K562 (cell line): ENCODE measurements around the gene MATK. TPM values are rescaled to one million over a fixed set of nuclear protein-coding genes. Genes with fewer than 3 reads are reported as not detected.
A peak's percentile ranks its signal among the peaks of the same experiment; 100 is the strongest.

Experiments
- ATAC-seq: fragments of 200-7000 bp; cut with Tn5 transposase; 3 replicates; pipeline ENCODE4 v1.9.1; 2020; ENCODE audit warnings: moderate library complexity
- BruUV-seq: library from RNA; stranded (reverse); fragments of 400-500 nt; replicated peaks from 2 replicates; lab custom pipeline; 2021; lab: Mats Ljungman, UMichigan
- CTCF ChIA-PET: fragments of 300-600 bp; formaldehyde crosslinking; extraction: SDS; loops from one replicate; lab custom pipeline; 2021; ENCODE audit warnings: low intra/inter-chr PET ratio; lab: Yijun Ruan, JAX
- POLR2A ChIA-PET: fragments of 300-600, 350-650 bp; sonication (Branson Sonifier 250); formaldehyde crosslinking; extraction: SDS; loops from one replicate; lab custom pipeline; 2021; ENCODE audit warnings: antibody characterized with exemption, inconsistent platforms; lab: Yijun Ruan, JAX
- DNase-seq, 4 experiments: peaks; one replicate each; pipeline versions ENCODE4 v3.0.0 to v3.0.0-alpha.2; 2011 to 2018; ENCODE audit warnings: low spot score in 3 of 4, mixed read lengths in 3 of 4; ENCODE audit errors: extremely low read depth in 1 of 4
- FAIRE-seq: peaks from 2 replicates; lab custom pipeline; 2011; peaks lifted over from hg19 to GRCh38; lab: Jason Lieb, UNC
- H2AFZ ChIP-seq: 2 replicates; pipeline ENCODE4 v1.6.0; 2011; ENCODE audit warnings: low read depth, low read length, control low read depth, inconsistent platforms
- H3K27ac ChIP-seq: fragments of 200-600 bp; 3 replicates; pipeline ENCODE4 v1.8.0; 2011; ENCODE audit warnings: low read depth, mild to moderate bottlenecking, control low read depth, inconsistent platforms, low read length, moderate library complexity, mixed read lengths; ENCODE audit errors: extremely low read depth
- H3K27me3 ChIP-seq, 2 experiments: fragments of 300-600 bp in 1 of 2; 2 replicates in 1 of 2; 3 replicates in 1 of 2; pipeline versions ENCODE4 v1.6.0 to v1.8.0; 2011; ENCODE audit warnings: inconsistent platforms in 2 of 2, low read length in 2 of 2, mild to moderate bottlenecking in 1 of 2, mixed read lengths in 1 of 2, moderate library complexity in 1 of 2; ENCODE audit not compliant: control insufficient read depth in 2 of 2, insufficient read depth in 2 of 2
- H3K36me3 ChIP-seq: fragments of 300-600 bp; 3 replicates; pipeline ENCODE4 v1.8.0; 2011; ENCODE audit warnings: mild to moderate bottlenecking, low read length, inconsistent platforms; ENCODE audit not compliant: control insufficient read depth, insufficient read depth
- H3K4me1 ChIP-seq, 2 experiments: fragments of 200-600 bp in 1 of 2; replicated peaks in 1 of 2; 2 replicates in 1 of 2; 3 replicates in 1 of 2; pipeline versions ENCODE4 v1.5.1 to v1.8.0; 2011; ENCODE audit warnings: inconsistent platforms in 2 of 2, low read length in 2 of 2, mild to moderate bottlenecking in 1 of 2, mixed read lengths in 1 of 2, moderate library complexity in 1 of 2; ENCODE audit not compliant: control insufficient read depth in 2 of 2, insufficient read depth in 2 of 2
- H3K4me2 ChIP-seq: 2 replicates; pipeline ENCODE4 v1.6.1; 2011; ENCODE audit warnings: low read length, control low read depth, inconsistent platforms, mixed read lengths; ENCODE audit not compliant: insufficient read depth
- H3K4me3 ChIP-seq: fragments of 200-600 bp; sonication (generic), shearing (Covaris generic); 2 replicates; pipeline ENCODE4 v1.5.1; 2016; ENCODE audit warnings: control low read depth, inconsistent platforms
- H3K79me2 ChIP-seq: fragments of 200-600 bp; 3 replicates; pipeline ENCODE4 v1.8.0; 2011; ENCODE audit warnings: low read length, inconsistent platforms; ENCODE audit not compliant: control insufficient read depth, insufficient read depth
- H3K9ac ChIP-seq, 2 experiments: 2 replicates each; pipeline versions ENCODE4 v1.6.0 to v1.6.1; 2011; ENCODE audit warnings: low read depth in 2 of 2, low read length in 2 of 2, control low read depth in 1 of 2, inconsistent platforms in 1 of 2, mild to moderate bottlenecking in 1 of 2, mixed read lengths in 1 of 2; ENCODE audit not compliant: insufficient read depth in 1 of 2
- H3K9me1 ChIP-seq: one replicate; pipeline ENCODE4 v1.6.0; 2011; ENCODE audit warnings: inconsistent platforms, mild to moderate bottlenecking, low read length, moderate library complexity; ENCODE audit not compliant: control insufficient read depth, insufficient read depth
- H3K9me3 ChIP-seq: replicated peaks from 2 replicates; pipeline ENCODE4 v1.5.1; 2011; ENCODE audit warnings: low read depth, low read length, inconsistent platforms; ENCODE audit not compliant: control insufficient read depth, insufficient read depth
- H4K20me1 ChIP-seq: replicated peaks from 2 replicates; pipeline ENCODE4 v1.6.1; 2011; ENCODE audit warnings: low read length, inconsistent platforms, mixed read lengths; ENCODE audit not compliant: control insufficient read depth, insufficient read depth
- ATF7 ChIP-seq: fragments of 450-650 bp; IDR thresholded peaks from 2 replicates; pipeline ENCODE4 v1.7.1; 2014; ENCODE audit warnings: mild to moderate bottlenecking, moderate library complexity
- ELK3 ChIP-seq: fragments of 450-650 bp; formaldehyde crosslinking; IDR thresholded peaks from 2 replicates; pipeline ENCODE4 v1.4.0; 2020; ENCODE audit warnings: mild to moderate bottlenecking
- MCM3 ChIP-seq: fragments of 450-650 bp; IDR thresholded peaks from 2 replicates; pipeline ENCODE4 v1.6.1; 2016
- NCOA6 ChIP-seq: fragments of 450-650 bp; IDR thresholded peaks from 2 replicates; pipeline ENCODE4 v1.6.1; 2017; ENCODE audit warnings: mild to moderate bottlenecking
- POLR2A ChIP-seq: fragments of 450-650 bp; conservative IDR thresholded peaks from 2 replicates; pipeline ENCODE4 v1.6.1; 2016
- RERE ChIP-seq: sonication (generic); formaldehyde crosslinking; IDR thresholded peaks from 2 replicates; pipeline ENCODE4 v1.8.0; 2023; ENCODE audit warnings: missing genetic modification reagents, mild to moderate bottlenecking, borderline replicate concordance
- ZBTB33 ChIP-seq: sonication (generic); formaldehyde crosslinking; IDR thresholded peaks from 2 replicates; pipeline ENCODE4 v1.8.1; 2023; ENCODE audit warnings: mild to moderate bottlenecking, missing genetic modification reagents
- WGBS: fragments of 100-300 bp; shearing (Covaris generic); methylation state at CpG from one replicate; pipeline ENCODE4 v1.1.6; 2016; ENCODE audit warnings: low coverage, mixed read lengths; ENCODE audit not compliant: insufficient coverage; ENCODE audit errors: missing lambda C conversion rate; 5-methylcytosine and 5-hydroxymethylcytosine counted together
- in situ Hi-C: fragments of 300-500 bp; cut with MboI; formaldehyde crosslinking; loops from 4 replicates; pipeline ENCODE4 v1.15.0; 2018; ENCODE audit warnings: inconsistent platforms, mixed read lengths
- intact Hi-C: fragments of 100-400 bp; cut with micrococcal nuclease; formaldehyde crosslinking; loops from 2 replicates; pipeline ENCODE4 v1.14.2; 2022
- polyA plus RNA-seq, 8 experiments: library from polyadenylated mRNA; depleted of rRNA in 4 of 8; stranded (reverse) in 5 of 8; unstranded in 3 of 8; fragments of >200 nt; fragmentation: Nextera tagmentation in 2 of 8; fragmentation: Illumina TruSeq in 1 of 8; extraction: Ambion mirVana in 2 of 8; extraction: Trizol in 1 of 8; gene quantifications; 2 replicates each; pipeline versions ENCODE4 v1.2.1 to v1.2.3, GENCODE V29; 2011 to 2014; ENCODE audit warnings: inconsistent platforms in 1 of 8, missing spikeins in 1 of 8
- total RNA-seq, 7 experiments: library from RNA; depleted of rRNA in 6 of 7; stranded (reverse); fragments of >200 nt in 6 of 7; fragmentation: Illumina TruSeq in 2 of 7; extraction: Trizol in 2 of 7; gene quantifications; 2 replicates each; pipeline versions ENCODE4 v1.2.1 to v1.2.3, GENCODE V29; 2011 to 2021; ENCODE audit warnings: low replicate concordance in 1 of 7

Gene MATK
- total and polyA plus RNA-seq, 9 of the 15 experiments (the other 6 are each of a cell fraction or from before 2014, with no cell fraction given), result 0.08 to 41.5 (median 21.4) TPM

- in situ Hi-C loops (no loop called here), intact Hi-C loops (loop anchor here (5.0 kb wide), 1 partner anchor 98 kb away; no protein-coding TSS in a partner anchor)
- Histone ChIP-seq H3K27me3 (no peaks in the 10 kb centered on the region), H2AFZ (no peak overlapping the region), H3K36me3 (no peaks in the 10 kb centered on the region)
- no peak for TF ChIP-seq POLR2A
- no peak for TF ChIP-seq NCOA6
- TF ChIP-seq MCM3, result no peak
- TF ChIP-seq ZBTB33 (CRISPR knock-in tag), result 0 out of 2 replicates have a peak, but pooled peaks have one; percentile 42
- no peak for TF ChIP-seq ELK3 (CRISPR knock-in tag)
- TF ChIP-seq RERE (CRISPR knock-in tag), result no peak
- TF ChIP-seq ATF7, result no peak
- TF ChIP-seq, all 486 proteins: peak for 1
- BruUV-seq, result no TSS peak
- POLR2A ChIA-PET, result no interaction called here
- no peak overlapping the region for H3K4me3 ChIP-seq
- no peaks in the 10 kb centered on the region for H4K20me1 ChIP-seq
- DNase-seq (no peak), FAIRE-seq (no peak), ATAC-seq (no peak)
- no peak overlapping the region for H3K4me2 ChIP-seq
- H3K9me3 ChIP-seq, result no peaks in the 10 kb centered on the region
- peaks cover 5 to 48% of the 10 kb centered on the region in 2 experiments; a peak in 4 of 5 replicates for H3K4me1 ChIP-seq
- no peaks in the 10 kb centered on the region for H3K79me2 ChIP-seq
- no peak overlapping the region for H3K27ac ChIP-seq
- no peaks in the 10 kb centered on the region for H3K9me1 ChIP-seq
- no peak overlapping the region for H3K9ac ChIP-seq
- CTCF ChIA-PET, result interaction anchor here (0.8 kb wide), 1 partner anchor 869 kb away, joined by 4 read pairs; no protein-coding TSS in a partner anchor
- 63% methylated on average over 5 of the region's 19 CpGs for WGBS
Measured at GRCh38 chr19:3819989-3820388, 33.8 kb upstream of the MATK start.
